ENCODE data around the gene DVL3. TPM values are rescaled to one million over a fixed set of nuclear protein-coding genes. Genes with fewer than 3 reads are reported as not detected.

DVL3 gene
- total RNA-seq, 2 donors from 2014 or later, result 50.5 to 102 TPM

DNA sequence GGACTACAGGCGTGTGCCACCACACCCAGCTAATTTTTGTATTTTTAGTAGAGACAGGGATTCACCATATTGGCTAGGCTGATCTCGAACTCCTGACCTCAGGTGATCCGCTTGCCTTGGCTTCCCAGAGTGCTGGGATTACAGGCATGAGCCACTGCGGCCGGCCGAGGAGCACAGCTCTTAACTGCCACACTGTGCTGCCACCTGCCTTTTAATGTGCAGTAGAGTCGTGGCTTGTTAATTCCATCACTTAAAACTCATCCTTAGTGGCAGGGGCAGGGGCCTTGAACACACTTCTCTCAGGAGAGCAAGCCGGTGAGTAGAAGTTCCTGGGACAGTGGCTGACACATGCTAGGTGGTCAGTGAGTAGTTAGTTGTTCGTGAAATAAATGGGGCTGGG lies 43.3 kb downstream of the DVL3 start:
- Histone ChIP-seq H3K4me3 (no peak overlapping the region), H3K36me3 (peaks cover 14% of the 10 kb centered on the region), H3K27ac (no peak overlapping the region), H3K27me3 (replicated peaks; ENCODE audit: insufficient read depth) (no peaks in the 10 kb centered on the region), H3K4me1 (ENCODE audit: control insufficient read depth in 1 of 2, low read depth in 2 of 2) (no peaks in the 10 kb centered on the region), H3K9me3 (no peaks in the 10 kb centered on the region)
- ATAC-seq (ENCODE audit: insufficient number of reproducible peaks, low FRiP score, low read depth) (no peak), DNase-seq (ENCODE audit: low spot score) (no peak)
- TF ChIP-seq, protein P1, sequence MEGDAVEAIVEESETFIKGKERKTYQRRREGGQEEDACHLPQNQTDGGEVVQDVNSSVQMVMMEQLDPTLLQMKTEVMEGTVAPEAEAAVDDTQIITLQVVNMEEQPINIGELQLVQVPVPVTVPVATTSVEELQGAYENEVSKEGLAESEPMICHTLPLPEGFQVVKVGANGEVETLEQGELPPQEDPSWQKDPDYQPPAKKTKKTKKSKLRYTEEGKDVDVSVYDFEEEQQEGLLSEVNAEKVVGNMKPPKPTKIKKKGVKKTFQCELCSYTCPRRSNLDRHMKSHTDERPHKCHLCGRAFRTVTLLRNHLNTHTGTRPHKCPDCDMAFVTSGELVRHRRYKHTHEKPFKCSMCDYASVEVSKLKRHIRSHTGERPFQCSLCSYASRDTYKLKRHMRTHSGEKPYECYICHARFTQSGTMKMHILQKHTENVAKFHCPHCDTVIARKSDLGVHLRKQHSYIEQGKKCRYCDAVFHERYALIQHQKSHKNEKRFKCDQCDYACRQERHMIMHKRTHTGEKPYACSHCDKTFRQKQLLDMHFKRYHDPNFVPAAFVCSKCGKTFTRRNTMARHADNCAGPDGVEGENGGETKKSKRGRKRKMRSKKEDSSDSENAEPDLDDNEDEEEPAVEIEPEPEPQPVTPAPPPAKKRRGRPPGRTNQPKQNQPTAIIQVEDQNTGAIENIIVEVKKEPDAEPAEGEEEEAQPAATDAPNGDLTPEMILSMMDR (IDR thresholded peaks at IDR 0.05), result no peak

DNA sequence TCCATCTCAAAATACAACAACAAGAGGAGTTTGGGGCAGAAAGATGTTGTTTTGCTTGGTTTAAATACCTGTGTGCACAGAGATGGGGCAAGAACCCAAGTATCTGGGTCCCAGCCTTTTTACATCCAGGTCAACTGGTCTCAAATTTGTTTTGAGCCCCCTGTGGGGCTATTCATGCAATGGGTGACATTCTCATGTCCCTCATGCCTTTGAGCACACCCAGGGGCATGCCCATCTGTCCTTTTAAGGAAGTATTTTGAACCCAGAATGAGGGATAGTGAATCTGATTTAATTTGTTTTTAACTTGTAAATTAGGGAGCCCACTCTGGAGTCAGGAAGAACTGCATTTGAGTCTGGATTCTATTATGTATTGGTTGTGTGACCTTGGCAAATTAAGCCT lies 45.6 kb downstream of the DVL3 start:
- H3K27ac ChIP-seq, result no peak overlapping the region
- TF ChIP-seq, protein P1 (IDR thresholded peaks at IDR 0.05), result no peak
- H3K4me3 ChIP-seq, result no peak overlapping the region
- no peak for DNase-seq (ENCODE audit: low spot score)
- H3K27me3 ChIP-seq (replicated peaks; ENCODE audit: insufficient read depth), result no peaks in the 10 kb centered on the region
- no peaks in the 10 kb centered on the region for H3K9me3 ChIP-seq
- no peaks in the 10 kb centered on the region for H3K36me3 ChIP-seq
- no peaks in the 10 kb centered on the region for H3K4me1 ChIP-seq (ENCODE audit: control insufficient read depth in 1 of 2, low read depth in 2 of 2)
- ATAC-seq (ENCODE audit: insufficient number of reproducible peaks, low FRiP score, low read depth), result no peak

DNA sequence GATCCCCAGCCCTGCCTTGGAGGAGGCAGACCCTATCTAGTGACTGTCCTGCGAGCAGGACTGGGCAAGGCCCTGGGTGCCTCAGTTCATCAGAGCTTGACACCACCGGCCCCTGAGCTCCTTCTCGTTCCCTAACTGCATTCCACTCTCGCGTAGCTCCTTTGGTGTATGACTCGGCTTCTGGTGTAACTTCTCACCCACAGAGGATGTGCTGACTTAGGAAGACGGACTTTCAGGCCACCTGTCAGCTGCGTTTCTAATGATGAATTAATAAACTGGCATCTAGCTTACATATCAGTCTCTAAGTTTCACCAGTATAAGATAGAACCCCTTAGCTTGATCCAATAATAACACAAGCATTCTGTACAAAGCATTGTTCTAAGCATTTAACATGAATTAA lies 48.3 kb downstream of the DVL3 start:
- DNase-seq (ENCODE audit: low spot score) (no peak), ATAC-seq (ENCODE audit: insufficient number of reproducible peaks, low FRiP score, low read depth) (no peak)
- H3K36me3 ChIP-seq, result no peaks in the 10 kb centered on the region
- H3K4me1 ChIP-seq (ENCODE audit: control insufficient read depth in 1 of 2, low read depth in 2 of 2), result no peaks in the 10 kb centered on the region
- H3K4me3 ChIP-seq, result no peak overlapping the region
- TF ChIP-seq, protein P1 (IDR thresholded peaks at IDR 0.05), result no peak
- no peaks in the 10 kb centered on the region for H3K27me3 ChIP-seq (replicated peaks; ENCODE audit: insufficient read depth)
- no peaks in the 10 kb centered on the region for H3K9me3 ChIP-seq
- H3K27ac ChIP-seq, result no peak overlapping the region

DNA sequence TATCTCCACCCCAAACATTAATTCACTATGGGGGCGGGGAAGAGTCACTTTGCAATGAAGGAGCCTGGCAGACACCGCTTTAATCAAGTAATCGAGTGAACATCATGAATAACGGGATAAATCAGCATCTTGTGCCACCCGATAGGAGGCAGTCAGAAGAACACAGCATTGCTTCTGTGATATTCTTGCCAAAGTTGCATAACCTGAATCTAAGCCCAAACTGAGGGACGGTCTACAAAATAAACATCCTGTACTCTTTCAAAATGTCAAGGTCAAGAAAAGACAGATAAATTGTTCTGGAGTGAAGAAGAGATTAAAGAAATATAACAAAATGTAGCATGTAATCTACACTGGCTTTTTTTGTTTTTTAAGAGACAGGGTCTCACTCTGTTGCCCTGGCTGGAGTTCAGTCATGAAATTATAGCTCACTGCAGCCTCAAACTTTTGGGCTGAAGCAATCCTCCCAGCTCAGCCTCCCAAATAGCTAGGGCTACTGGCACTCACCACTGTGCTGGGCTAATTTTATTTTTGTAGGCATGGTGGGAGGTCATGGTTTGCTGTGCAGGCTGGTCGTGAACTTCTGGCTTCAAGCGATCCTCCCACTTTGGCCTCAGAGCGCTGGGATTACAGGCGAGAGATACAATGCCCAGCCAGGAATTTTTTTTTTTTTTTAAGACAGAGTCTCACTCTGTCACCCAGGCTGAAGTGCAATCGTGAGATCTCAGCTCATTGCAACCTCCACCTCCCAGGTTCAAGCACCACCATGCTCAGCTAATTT lies 54.2 kb downstream of the DVL3 start:
- DNase-seq (ENCODE audit: low spot score) (no peak), ATAC-seq (ENCODE audit: insufficient number of reproducible peaks, low FRiP score, low read depth) (no peak)
- Histone ChIP-seq H3K36me3 (no peaks in the 10 kb centered on the region), H3K4me3 (no peak overlapping the region), H3K27me3 (replicated peaks; ENCODE audit: insufficient read depth) (no peaks in the 10 kb centered on the region), H3K27ac (no peak overlapping the region), H3K4me1 (ENCODE audit: control insufficient read depth in 1 of 2, low read depth in 2 of 2) (no peaks in the 10 kb centered on the region), H3K9me3 (no peaks in the 10 kb centered on the region)
- TF ChIP-seq, protein P1 (IDR thresholded peaks at IDR 0.05), result no peak

DNA sequence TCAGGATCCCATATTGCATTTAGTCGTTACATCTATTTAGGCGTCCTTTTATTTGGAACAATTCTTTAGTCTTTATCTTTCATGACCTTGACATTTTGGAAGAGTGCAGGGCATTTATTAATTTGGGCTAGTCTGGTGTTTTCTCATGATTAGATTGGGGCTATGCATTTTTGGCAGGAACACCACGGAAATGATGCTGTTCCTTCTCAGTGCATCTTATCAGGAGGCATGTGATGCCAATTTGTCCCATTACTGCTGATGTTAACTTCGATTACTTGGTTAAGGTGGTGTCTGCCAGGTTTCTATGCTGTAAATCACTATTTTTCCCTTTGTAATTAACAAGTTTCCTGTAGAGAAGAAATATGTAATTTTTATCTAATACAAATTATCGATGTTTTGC lies 56.1 kb downstream of the DVL3 start:
- TF ChIP-seq, protein P1 (IDR thresholded peaks at IDR 0.05), result no peak
- no peaks in the 10 kb centered on the region for H3K36me3 ChIP-seq
- H3K4me3 ChIP-seq, result no peak overlapping the region
- DNase-seq (ENCODE audit: low spot score), result no peak
- ATAC-seq (ENCODE audit: insufficient number of reproducible peaks, low FRiP score, low read depth), result no peak
- H3K9me3 ChIP-seq, result no peaks in the 10 kb centered on the region
- H3K27me3 ChIP-seq (replicated peaks; ENCODE audit: insufficient read depth), result no peaks in the 10 kb centered on the region
- no peaks in the 10 kb centered on the region for H3K4me1 ChIP-seq (ENCODE audit: control insufficient read depth in 1 of 2, low read depth in 2 of 2)
- no peak overlapping the region for H3K27ac ChIP-seq

Data from thoracic aorta (tissue), 2 donors.